CD4-positive, alpha-beta T cell treated with Interferon gamma for 1 hour (primary cell): ENCODE data around the gene ZBTB47.

ENCODE experiments used
- DNase-seq: peaks from one replicate; pipeline ENCODE4 v3.0.0-alpha.2; 2020

ZBTB47 gene

DNA sequence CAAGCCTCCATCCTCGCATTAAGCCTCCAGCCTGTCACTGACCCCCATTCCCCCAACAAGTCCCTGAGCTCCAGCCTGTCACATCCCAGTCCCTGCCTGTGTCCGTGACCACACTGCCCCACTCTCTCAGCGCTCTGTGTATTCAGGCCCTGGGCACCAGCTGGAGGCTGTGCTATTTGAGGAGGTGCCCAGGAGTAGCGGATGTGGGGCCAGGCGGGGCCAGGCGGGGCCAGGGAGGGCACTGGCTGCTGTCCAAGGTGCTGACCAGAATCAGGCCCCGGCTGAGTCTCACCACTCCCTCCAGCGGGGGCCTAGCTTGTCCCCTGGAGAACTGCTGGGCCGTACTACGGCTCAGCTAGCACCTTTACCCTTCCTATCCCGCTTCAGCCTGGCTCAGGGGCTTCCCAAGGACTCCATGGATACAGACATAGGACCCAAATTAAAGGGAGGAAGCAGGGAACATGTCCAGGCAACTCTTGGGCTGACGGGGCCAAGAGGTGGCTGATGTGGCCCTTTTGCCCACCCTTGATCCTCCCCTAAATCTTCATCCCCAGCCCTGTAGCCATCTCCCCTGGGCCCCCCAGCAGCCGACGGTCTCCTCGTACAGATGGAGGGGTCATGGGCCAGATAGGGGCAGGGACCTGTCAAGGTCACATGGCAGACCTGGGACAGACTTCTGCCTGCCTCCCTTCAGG is 48.0 kb downstream of the ZBTB47 start:
- DNase-seq = peak; percentile 29

DNA sequence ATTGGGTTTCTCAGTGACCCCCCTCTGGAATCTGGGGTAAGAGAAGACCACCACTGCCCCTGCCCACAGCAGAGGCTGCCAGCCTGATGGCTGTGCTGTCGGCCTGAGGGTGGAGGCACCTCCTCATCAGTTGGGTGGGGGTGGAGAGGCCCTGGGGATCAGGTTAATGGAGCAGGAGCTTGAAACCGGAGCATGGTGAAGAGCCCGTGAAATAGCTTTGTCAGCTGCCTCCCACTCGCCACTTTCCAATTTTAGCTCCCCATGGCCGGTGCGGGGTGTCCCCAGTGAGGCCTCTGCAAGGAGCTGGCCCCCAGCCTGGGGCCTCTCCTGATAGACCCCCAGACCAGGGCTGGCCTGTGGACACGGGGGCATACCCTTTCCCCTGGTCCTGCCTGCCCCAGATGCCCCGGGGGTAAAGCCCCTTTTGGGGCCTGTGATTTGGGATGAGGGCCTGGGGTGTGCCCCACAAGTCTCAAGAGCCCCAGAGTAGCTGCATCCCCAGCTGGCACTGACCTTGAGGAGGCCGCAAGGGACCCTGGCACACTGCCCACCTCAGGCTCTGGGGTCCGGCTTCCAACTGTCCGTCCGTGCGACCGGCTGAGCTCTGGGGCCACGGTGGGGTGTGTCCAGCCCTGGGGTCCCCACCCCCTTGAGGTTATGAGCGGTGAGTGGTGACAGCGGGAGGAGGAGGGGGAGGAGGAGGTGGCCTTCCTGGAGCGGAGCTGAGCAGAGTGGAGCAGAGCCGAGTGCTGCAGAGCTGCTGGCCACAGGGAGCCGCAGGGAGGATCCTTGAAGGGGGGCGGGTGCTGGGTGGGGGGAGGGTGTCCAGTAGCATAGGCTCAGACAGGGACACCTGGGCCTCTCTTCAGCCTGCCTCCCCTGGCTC is 48.8 kb downstream of the ZBTB47 start, which contains the start of gene HHATL:
Gene HHATL (minus strand): TSS at position 733 of the 886 bp plus-strand sequence. CDS start 1,972 bp downstream, outside the sequence.
- no peak for DNase-seq

DNA sequence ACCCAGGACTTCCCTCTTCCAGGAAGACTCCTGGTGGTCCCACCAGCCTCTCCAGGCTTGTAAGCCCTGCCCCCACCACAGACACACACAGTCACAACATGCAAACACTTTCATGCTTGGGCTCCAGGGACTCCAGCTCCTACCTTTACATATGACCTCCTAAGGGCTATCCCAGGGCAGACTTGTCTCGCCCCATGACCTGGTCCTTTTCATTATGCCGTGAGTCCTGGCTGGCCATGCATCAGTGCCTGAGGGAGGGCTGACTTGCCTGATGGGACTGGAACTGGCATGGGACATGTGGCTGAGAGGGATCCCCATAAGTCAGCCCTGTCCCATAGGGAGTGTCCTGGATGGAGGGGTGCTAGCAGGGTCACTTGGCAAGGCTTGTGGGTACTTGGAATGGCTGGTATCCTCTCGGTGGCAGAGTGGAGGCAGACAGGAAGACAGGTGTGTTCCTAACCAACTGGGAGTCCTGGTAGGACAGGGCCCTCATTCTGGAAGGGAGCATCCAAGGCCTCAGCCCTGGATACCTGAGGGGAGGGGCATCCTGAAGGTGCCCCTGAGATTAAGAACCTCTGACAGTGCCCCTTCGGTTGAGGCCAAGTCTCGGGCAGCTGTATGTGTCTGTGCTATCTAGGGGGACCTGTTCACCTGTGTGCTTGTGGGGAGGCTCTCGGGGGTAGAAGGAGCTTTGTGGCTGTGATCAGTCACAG is 49.6 kb downstream of the ZBTB47 start:
- DNase-seq = no peak

DNA sequence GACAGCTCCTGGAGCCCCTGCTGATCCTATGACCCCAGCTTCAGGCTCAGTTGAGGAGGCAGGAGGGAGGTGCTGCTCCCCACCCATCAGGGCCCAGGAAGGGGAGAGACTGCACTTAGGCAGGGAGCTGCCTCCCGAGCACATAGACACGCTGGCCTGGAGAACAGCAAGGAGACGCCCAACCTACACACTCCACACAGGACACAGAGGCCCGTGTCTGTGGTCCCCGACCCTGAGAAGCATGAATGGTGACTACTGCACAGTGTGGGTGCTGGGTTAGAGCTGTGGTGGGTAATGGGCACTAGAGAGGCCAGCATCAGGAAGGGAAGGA is 50.2 kb downstream of the ZBTB47 start:
- DNase-seq = no peak

DNA sequence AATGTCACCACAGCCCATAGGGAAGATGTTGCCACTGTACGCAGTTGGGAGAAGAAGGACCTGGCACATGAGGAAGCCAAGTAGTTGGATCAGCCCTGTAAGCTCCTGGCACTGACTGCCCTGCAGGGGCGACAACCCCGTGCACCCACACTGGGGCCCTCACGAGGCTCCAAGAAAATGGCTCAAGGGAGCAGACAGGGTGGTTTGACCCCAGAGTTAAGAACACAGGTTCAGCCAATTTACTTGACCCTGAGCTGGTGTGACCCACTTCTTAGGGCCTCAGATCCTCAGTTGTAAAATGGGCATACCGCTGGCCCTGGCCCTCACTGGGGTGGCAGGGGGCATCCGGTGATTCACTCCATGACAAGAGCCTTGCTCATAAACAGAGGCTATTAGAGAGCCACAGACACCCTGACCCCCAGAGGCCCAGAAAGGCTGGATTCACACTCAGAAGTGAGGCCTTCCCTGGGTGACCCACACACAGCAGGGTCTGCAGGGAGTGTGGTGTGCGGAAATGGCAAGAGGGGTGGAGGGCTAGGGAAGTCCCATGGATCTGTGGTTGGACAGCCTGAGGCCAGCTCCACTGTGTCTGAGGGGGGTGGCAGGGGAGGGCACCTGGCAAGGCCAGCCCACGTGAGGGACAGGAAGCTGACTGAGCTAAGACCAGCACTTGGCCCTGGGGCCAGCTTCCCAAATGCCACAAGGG is 50.8 kb downstream of the ZBTB47 start:
- DNase-seq = no peak

DNA sequence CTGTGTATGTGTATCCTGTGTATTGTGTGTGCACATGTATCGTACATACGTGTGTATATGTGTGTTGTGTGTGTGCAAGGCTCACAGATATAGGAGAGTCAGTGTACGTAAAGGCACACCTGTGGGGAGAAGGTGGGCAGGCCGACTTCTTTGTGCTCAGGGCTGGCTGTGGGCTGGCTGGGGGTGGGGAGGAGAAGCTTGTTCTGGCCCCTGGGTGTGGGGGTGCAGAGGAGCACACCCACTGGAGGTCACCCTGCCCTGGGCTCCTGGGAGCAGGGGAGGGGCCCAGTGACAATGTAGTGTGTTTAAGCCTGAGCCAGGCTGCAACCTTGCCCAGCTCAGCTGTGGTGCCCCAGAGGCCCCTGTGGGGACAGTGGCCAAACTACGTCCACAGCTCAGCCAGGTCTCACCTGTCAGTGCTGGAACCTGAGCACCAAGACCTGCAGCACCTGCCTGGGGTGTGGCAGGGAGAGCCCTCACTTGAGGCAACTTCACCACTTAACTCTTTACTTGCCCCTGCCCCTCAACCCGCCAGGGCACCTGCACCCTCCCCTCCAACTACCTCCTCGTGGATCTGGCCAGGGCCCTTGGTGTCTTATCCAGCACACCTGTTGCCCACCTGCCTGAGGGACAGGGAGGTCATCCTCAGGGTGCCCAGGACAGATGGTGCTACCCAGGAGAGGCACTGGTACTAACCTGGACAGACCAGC is 51.7 kb downstream of the ZBTB47 start:
- no peak for DNase-seq

DNA sequence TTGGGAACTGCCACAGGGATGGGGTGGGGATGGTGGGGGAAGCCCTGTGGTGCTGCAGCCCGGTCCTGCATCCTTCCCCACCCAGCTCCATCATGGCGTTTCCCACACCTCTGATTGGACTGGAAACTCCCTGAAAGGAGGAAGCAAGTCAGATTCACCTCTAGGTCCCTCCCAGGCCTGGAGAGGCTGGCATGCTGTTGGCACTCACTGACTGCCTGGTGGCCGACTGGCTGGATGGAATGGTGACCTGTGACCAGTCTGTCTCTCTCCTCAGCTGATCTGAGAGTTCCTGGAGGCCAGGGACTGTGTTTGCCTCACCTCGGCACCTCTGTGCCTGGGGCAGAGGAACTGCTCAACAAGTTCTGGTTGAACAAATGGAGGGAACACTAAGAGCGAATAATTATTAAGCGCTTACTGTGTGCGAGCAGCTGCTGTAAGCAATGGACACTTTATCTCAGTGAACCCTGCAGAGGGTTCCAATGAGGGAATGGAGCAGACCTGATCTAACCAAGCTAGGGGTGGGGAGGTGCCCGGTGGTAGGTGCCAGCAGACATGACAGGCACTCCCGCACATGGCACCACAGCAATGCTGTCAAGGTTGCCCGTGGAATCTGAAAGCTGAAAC is 52.6 kb downstream of the ZBTB47 start:
- DNase-seq = no peak

DNA sequence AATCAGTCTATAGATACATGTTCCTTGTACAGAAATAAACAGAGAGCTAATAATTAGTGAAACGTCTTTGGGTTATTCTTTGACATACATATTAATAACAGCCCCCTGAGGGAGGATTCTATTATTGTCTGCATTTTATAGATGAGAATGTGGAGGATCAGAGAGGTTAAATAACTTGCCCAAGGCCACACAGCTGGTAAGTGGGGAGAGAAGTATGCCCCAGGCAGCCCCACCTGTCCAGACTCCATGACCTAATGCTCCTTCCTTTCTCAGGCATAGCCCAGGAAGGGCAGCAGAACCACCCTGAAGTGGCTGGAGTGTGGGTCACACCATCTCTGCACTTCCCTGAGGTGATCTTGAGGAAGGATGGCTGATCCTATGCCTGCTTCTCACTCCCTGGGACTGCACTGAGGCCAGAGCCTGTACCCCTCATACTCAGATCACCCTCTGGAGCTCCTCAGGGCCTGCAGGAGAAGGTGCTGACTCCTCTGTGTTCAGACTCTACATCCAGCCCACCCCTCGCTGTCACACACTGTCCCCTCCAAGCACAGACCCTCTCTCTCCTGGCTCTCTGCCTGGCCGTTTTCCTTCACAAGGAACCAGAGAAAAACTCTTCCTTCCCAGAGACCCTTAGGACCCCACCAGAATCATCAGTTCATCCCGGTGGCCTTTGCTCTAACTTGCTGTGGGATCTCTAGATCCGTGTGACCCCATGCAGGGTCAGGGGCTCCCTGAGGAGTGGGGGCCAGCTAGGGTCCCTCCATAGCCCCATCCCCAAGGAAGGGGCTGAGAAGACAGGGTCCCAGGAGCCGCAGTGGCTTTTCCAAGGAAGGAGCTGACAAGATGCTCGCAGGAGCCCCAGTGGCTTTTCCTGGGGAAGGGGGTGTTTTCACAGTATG is 53.5 kb downstream of the ZBTB47 start:
- DNase-seq = no peak

DNA sequence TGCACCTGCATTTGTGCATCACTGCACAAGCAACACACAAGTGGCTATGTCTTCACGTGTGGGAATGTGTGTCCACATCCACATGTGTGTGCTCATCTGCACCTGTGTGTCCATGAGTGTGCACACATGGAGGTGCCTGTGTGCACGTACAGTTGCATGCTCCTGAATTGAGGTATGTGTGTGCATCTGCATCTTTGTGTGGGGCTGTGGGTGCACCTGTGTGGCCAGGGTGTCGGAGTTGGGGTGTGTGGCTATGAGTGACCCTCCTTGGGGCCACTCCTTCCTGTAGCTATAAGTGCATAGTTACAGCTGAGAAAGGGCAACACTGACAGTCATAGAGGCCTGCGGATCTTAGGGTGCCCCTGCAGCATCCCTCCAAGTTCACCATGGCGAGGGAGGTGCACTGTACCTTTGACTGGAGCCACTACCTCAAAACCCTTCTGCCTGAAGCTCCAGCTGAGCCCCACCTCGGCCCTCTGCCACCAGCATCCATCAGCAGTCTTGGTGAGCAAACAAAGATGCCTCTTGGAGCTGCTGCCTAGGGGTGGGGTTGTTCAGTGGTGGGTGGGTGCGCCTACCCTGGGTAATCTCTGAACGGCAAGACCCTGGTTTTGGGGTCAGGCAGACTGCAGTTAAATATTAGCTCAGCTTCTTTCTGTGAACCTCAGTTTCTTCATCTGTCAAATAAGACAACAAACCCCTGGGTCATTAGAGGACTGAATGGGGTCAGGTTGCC is 54.3 kb downstream of the ZBTB47 start:
- no peak for DNase-seq

DNA sequence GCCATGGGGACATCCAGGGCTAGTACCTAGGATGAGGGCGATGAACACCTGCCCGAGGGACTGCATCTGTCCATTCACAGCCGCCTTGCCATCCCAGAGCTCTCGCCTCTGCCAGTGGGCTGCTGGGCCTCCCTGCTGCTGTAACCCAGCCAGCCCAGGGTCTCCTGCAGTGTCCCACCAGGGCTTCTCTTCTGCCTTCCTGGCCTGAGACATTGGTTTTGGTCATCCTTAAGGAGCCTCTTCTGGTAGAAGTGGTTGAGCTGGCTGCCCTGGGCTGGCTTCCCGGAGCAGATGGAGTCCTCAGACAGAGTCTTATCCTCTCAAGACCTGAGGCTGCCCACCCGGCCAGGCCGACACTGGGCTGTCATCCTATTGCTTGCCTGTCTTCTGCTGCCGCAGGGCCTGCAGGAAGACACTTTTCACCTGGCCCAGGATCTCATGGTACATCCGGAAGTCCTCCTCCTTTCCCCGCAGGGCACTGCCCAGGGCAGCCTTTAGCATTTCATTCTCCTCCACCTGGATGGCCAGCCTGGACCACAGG is 55.2 kb downstream of the ZBTB47 start:
- DNase-seq = no peak

DNA sequence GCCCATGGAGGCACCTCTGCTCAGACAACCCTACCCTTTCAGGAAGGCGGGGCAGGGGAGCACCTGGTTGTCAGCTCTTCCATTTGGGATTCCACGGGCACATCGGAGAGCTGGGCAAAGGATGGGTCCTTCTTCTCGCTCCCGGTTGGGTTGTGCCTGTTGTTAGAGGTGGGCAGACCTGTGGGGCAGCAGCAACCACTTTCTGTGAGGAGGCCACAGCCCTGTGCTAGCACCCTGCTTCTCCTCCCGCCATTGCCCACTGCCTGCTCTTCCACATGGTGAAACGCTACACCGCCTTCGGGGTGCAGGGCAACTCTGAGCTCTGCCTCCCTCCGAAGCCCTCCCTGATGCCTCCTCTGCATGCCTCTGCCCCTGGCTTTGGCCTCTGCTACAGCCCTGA is 56.1 kb downstream of the ZBTB47 start:
- no peak for DNase-seq

DNA sequence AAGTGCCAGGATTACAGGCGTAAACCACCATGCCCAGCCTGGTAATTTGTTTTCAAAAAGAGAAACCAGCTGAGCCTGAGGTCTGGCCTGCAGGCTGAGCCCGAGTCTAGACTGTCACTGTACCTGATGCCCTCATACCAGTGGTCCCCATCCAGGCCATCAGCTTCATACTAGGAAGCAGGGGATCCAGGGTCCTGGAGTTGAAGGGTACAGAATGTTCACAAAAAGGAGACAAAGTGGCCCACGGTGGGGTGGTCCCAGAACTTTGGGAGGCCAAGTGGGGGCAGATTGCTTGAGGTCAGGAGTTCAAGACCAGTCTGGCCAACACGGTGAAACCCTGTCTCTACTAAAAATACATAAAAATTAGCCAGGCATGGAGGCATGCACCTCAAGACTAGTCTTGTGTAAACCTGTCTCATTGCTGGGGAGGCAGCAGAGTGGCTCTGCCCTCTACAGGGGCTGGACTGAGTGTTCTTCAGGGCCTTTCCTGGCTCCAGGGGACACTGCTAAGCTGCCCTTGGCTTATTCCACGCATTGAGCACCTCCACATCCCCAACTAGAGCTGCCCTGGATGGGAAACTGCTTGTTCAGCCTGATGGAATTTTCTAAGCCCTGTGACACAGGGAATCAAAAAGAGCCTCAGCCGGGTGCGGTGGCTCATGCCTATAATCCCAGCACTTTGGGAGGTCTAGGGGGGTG is 57.0 kb downstream of the ZBTB47 start:
- no peak for DNase-seq

DNA sequence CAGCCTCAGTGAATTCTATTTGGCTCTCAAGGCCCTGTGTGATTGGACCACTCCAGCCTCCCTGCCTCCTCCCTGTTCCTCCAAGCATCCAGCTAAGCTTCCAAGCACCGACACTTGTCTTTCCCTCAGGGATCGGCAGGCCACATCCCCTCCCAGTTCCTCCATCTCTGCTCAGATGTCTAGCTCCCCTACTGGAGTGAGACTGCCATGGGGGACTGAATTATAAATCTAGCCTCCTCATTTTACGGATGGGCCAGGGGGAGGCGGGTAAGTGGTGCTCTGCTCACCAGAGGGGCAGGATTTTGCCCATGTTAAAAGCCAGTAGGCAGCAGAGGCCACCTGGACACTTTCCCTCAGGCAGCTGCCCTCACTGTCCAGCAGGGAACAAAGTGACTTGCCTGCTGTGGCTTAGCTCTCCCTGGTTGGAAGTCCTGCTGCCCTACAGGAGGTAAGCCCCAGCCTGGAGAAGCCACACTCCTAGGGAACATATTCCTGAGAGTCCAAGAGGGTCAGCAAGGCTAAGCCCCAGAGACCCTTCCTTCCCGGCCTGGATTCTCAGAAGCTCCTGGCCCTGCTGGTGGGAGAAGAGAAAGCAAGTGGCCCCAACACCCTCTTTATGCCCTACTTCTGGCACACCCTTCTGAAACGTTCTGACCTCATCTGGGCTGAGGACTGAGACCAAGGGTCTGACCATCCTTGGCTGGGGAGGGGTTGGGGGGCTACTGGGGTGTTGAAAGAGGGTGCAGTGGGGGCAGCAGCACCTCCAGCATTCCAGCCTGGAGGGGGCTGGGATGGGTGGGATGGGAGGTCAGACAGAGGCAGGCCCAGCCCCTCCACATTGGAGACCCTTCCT is 58.2 kb downstream of the ZBTB47 start:
- no peak for DNase-seq

DNA sequence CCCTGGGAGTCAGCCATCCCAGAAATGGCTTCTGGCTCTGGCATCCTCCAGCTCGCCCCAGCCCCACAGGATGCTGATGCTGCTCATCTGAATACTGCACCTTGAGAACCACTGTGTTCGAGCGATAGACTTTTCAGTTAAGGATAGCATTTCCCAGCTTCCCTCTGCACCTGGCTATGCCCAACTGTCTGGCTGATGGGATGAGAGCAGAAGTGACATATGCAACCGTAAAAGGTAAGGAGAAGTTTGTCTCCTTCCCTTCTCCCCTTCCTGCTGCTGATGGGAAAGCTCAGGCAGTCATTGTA is 58.8 kb downstream of the ZBTB47 start:
- no peak for DNase-seq

DNA sequence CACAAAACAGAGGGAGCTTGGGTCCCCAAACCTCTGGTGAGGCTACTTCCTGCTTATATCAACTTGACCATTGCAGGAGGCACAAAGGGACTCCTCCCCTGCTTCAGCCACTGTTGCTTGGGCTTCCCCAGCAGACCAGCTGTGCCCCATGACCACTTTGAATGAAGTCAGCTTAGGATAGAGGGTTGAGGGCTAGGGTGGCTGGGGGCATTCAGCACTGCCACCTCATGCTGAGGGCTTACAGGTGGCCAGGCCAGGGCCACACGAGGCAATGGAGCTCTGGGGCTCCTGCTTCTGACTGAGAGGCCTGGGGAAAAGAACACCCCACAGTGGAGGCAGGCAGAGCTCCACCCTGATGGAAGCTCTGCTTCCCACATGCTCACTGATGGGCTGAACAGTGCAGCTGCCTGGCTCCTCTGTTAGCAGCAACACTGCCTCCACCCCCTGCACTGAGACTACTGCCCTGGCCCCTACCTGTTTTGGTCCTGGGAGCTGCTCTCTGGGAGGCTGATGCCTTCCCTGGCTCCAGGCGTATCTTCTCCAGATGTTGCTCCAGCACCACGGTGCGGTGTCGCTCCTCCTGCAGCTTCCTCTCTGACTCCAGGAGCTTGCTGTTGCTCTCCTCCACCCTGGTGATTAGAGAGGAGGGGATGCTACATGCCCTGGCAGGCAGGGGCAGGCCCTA is 59.3 kb downstream of the ZBTB47 start:
- DNase-seq = no peak

DNA sequence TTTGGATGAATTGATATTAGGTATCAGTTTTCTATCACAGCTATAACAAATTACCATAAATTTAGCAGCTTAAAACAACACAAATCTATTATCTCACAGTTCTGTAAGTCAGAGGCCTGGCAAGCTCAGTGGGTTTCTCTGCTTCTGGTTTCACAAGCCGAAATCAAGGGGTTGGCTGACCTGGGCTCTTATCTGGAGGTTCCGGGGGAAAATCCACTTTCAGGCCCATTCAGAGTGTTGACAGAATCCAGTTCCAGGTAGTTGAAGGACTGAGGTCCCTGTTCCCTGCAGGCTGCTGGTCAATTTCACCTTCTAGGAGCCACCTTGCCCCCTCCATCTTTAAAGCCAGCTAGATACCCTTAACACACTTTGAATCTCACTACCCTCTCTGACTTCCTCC is 60.2 kb downstream of the ZBTB47 start:
- DNase-seq = no peak

DNA sequence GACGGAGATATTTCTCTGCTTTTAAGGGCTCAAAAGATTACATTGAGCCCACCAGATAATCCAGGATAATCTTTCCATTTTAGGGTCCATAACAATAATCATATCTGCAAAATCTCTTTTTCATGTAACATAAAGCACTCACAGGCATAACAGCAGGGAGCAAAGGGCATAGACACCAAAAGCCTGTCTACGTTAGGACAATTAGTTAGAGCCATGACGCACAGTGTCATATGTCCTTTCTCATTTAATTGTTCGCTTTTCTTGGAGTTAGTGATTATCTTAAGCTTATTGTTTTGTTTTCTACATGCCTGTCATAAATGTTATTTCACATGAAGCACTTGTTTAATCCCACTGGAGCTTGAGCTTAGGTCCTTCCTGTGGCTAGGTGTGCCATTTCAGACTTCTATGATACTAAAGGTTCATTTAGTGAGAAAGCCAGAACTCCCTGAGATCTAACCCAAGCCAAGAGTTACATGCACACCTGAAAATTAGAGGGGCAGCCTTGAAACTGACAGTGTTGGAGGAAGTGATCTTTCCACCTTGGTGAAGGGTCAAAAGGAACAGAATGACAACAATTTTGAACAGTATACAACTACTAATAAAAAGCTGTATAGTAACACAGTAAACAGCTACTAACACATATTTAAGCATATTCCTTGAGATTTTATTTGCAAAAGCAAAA is 60.8 kb downstream of the ZBTB47 start:
- no peak for DNase-seq
